Ramos (cell line): ENCODE data around the gene TNNI3.
"Not testable (repeated sequence)": the region's sequence is repeated elsewhere in the genome, so short reads cannot be mapped to it uniquely, and the experiment has no call there.

ENCODE experiments used
- in situ Hi-C: fragments of 300-500 bp; cut with MboI; formaldehyde crosslinking; loops from one replicate; pipeline ENCODE4 v1.14.3; 2022; ENCODE audit warnings: low sequenced_read_pairs; ENCODE audit not compliant: unreplicated experiment

Gene TNNI3

DNA sequence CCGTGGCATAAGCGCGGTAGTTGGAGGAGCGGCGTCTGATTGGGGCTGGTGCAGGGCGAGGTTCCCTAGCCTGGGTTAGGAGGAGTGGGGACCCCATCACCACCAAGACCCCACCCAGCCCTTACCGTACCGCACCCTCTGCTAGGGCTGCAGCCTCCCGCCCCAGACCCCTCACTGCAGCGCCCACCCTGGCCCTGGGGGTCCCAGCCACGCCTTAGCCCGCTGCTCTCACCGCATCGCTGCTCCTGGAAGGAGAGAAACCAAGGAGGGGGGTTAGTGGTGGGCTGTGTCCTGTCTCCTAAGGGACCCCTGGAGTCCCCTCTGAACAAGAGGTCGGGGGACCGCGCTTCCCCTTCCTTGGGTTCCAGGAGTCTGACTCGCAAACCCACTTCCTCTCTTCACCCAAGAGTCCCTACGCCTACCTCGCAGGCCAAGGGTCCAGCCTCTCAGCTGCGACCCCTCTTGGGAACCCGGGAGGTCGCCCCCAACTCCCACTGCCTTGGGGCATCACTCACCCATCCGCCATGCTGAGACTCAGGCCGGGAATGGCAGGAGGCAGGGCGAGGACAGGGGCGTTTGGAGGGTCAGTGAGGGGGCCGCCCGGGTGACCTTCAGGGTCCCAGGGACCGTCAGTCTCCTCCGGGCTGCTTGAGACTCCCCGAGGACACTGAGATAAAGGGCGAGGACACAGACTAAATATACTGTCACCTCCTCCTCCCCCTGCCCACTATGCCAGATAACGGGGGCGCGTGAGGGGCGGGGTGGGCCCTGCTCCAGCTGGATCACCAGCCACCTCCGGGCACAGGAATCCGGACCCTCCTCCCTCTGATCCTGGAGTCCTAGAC, at the start of gene TNNI3:
TNNI3 (minus strand) TSS at position 669 of the 845 bp plus-strand sequence; CDS start at position 526, 143 bp downstream.
- in situ Hi-C loops: no loop called here

GRCh38 chr19:55206664-55207500, 49.4 kb upstream of the TNNI3 start:
- in situ Hi-C loops: no loop called here

GRCh38 chr19:55202199-55202598, 44.7 kb upstream of the TNNI3 start:
- in situ Hi-C loops: not testable (repeated sequence)

GRCh38 chr19:55199620-55200204, 42.2 kb upstream of the TNNI3 start:
- in situ Hi-C loops: no loop called here

DNA sequence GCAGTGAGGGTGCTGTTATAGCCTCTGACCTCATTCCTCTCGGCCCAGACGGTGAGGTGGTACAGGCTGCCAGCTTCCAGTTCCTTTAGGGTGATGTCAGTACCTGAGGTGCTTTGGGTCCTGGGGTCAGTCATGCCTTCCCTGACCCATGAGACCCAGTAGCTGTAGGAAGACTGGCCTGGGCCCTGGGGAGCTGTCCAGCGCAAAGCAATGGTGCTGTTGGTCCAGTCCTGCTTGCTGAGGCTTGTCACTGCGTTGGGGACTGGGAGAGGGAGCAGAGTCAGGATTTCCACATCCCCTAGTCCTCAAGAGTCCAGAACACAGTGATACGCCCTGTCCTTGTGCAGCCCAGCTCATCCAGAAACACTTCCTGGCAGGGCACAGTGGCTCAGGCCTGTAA, 41.1 kb upstream of the TNNI3 start:
- in situ Hi-C loops: no loop called here

- in situ Hi-C loops: no loop called here
Measured at GRCh38 chr19:55197528-55197927, 40.0 kb upstream of the TNNI3 start.

GRCh38 chr19:55196803-55197202, 39.3 kb upstream of the TNNI3 start:
- in situ Hi-C loops: no loop called here

- in situ Hi-C loops: no loop called here
Measured at GRCh38 chr19:55193481-55193880, 35.9 kb upstream of the TNNI3 start.

DNA sequence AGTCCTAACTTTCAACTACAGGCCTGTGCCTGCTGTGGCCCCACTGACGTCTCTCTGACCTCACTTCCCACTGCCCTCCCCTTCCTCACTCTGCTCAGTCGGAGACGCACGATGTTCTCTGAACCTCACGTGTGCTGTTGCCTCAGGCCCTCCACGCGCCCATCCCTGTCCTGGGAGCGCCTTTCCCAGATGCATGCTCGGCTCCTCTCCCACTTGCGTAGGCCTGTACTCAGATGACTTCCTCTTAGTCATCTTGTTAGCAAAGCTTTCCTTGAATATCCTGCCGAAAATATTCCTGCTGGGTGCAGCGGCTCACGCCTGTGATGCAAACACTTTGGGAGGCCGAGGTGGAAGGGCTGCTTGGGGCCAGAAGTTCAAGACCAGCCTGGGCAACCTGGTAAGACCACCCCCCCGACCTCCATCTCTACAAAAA, 31.9 kb upstream of the TNNI3 start:
- in situ Hi-C loops: no loop called here

- in situ Hi-C loops: no loop called here
Measured at GRCh38 chr19:55188625-55189024, 31.1 kb upstream of the TNNI3 start.

DNA sequence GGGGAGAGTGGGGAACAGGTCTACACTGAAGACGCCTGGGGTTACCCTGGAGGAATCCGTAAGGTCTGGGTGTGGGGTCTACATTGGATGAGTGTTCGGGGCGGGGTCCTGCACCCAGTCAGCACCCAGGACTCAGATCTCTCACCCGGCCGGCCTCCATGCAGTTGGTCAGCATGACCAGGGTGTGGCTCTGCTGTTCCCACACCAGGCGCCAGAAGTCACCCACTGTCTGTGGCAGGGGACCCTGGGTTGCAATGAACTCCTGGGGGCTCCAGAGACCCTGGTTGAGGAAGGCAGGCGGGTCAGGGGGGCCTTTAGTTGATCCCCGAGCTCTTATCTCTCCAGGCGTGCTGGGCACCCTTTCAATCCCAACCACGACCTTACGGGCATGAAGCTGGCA, 28.5 kb upstream of the TNNI3 start:
- in situ Hi-C loops: no loop called here

DNA sequence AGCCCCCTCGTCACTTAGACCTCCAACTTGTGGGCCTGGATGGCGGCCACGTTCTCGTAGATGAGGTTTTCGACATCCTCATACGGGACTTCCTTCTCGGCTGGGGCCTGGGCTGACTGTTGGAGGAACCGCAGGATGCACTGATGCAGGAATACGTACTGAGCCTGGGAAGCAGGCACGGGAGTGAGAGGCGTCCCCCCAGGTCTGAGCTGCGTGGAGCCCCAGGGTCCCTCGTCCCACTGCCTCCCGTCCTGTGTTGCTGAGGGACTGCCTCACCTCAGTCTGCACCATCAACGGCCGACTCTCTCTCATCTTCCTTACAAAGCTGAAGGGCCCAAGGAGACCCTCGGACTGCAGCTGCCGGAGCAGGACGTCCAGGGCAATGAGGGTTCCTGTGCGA, 24.2 kb upstream of the TNNI3 start:
- in situ Hi-C loops: no loop called here

DNA sequence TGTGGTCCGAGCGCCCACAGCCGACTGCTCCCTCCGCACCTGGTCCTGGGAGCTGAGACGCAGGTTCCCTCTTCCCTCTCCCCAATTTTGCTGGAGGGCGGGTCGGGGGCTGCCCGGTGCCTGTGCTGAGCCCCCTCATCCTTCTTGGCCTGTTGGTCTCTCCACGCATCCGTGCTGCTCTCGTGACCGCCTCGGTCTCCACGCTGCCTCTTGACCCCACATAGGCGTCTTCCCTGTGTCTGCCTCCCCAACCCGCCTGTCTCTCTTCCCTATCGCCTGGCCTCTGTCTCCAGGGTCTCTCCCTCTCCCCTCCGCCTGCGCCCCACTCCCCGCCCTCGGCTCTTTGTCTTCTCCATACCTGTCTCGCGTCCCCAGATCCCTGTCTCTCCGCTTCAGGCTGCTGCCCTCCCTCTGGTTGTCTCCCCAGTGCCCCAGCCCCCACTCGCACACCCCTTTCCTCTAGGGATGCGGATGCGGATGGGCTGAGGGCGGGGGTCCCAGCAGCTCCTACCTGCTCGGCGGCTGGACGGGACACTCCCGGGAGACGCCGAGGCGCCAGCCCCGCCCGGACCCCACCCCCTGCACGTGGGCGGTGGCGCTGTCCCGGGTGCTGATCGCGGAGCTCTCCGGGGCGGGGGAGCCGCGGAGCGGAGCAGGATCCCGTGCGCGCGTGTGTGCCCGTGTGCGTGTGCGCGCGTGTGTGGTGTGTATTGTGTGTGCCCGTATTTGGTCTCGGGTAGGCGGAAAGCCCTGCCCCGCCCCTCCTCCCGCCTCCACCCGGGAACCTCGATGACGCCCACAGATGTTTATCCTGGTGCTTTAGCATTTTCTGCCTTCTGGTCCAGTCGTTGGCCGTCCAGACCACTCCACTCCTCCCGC, 22.3 kb upstream of the TNNI3 start, which contains the start of gene SYT5:
SYT5 (minus strand) TSS at position 684 of the 879 bp plus-strand sequence. CDS start 1,248 bp downstream, outside the sequence.
- in situ Hi-C loops: no loop called here

- in situ Hi-C loops: no loop called here
Measured at GRCh38 chr19:55178781-55179599, 21.5 kb upstream of the TNNI3 start.

GRCh38 chr19:55176076-55176475, 18.5 kb upstream of the TNNI3 start:
- in situ Hi-C loops: no loop called here

- in situ Hi-C loops: no loop called here
Measured at GRCh38 chr19:55175117-55175867, 17.8 kb upstream of the TNNI3 start.

DNA sequence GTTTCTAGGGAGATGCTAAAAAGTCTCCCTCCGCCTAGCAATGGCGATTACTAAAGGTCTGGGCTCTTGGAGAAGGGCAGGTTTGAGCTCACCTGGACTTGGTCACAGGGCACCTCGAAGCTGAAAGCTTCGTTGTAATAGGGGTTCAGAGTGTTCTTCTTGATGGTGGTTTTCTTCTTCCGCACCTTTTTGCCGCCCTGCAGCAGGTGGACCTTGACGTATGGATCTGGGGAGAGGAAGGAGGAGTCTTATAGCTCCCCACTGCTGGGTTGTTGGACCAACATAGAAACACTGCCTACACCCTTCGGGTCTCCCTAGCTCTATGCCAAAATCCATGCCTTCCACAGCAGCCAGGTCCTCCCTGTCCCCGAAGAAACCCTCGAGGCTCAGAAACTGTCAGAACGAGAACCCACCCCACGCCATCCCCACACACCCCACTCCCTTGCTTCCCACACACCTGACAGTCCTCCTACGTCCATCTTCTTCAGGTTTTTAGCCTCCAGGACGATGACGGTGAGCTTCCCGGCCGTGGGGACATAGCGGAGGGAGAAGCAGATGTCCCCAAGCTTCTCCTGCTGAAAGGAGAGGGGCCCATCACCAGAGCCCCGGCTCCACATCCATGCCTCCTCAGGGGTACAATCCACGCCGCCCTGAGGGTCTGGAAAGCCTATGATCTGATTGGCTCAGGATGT, 17.0 kb upstream of the TNNI3 start:
- in situ Hi-C loops: no loop called here
